HG02973 (cell line): ENCODE measurements around the gene ICAM3.
"Not testable (repeated sequence)": the region's sequence is repeated elsewhere in the genome, so short reads cannot be mapped to it uniquely, and the experiment has no call there.

Source experiments
- ATAC-seq: cut with Tn5 transposase; IDR thresholded peaks from one replicate; pipeline ENCODE4 v1.9.1; 2021; ENCODE audit warnings: moderate library complexity; ENCODE audit not compliant: unreplicated experiment

ICAM3 gene

GRCh38 chr19:10339380-10339960 lies at the start of gene ICAM3:
Gene ICAM3, minus strand, starts transcription at chr19:10339624. Its CDS starts 10 bp downstream, at chr19:10339614.
- no peak for ATAC-seq

DNA sequence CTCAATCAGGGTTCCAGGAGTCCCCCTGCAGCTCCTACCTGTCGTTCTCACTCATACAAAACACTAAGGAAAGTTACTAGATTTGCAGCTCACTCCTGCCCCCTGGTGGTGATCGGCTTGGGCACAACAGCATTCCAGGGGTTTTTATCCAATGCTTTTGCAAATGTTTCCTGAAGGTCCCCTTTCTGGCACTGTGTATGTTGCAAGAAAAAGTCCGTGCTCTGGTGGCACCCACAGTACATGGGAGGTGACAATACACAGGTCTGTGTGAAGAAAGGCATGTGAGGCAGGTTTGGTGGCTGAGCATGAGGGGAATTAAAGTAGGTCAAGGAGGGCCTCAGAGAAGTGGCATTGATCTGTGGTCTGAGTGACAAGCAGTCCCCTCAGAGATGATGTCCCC lies 49.5 kb upstream of the ICAM3 start:
- no peak for ATAC-seq

GRCh38 chr19:10384580-10384979 lies 45.2 kb upstream of the ICAM3 start:
- no peak for ATAC-seq

GRCh38 chr19:10383223-10383499 lies 43.7 kb upstream of the ICAM3 start:
- not testable (repeated sequence) for ATAC-seq

GRCh38 chr19:10380313-10381102 lies 41.1 kb upstream of the ICAM3 start, which contains the start of gene TYK2:
Gene TYK2, minus strand, starts transcription at chr19:10380572. Its CDS starts 2,166 bp downstream, at chr19:10378406.
- peak; percentile 81 for ATAC-seq

- no peak for ATAC-seq
Measured at GRCh38 chr19:10379880-10380312, 40.5 kb upstream of the ICAM3 start.

GRCh38 chr19:10378124-10378523 lies 38.7 kb upstream of the ICAM3 start:
- no peak for ATAC-seq

- not testable (repeated sequence) for ATAC-seq
Measured at GRCh38 chr19:10377140-10377640, 37.8 kb upstream of the ICAM3 start.

GRCh38 chr19:10374931-10375330 lies 35.5 kb upstream of the ICAM3 start:
- no peak for ATAC-seq

GRCh38 chr19:10372690-10373089 lies 33.3 kb upstream of the ICAM3 start:
- ATAC-seq, result no peak

GRCh38 chr19:10368101-10368803 lies 28.8 kb upstream of the ICAM3 start:
- ATAC-seq, result no peak

- ATAC-seq, result not testable (repeated sequence)
Measured at GRCh38 chr19:10366950-10367512, 27.6 kb upstream of the ICAM3 start.

DNA sequence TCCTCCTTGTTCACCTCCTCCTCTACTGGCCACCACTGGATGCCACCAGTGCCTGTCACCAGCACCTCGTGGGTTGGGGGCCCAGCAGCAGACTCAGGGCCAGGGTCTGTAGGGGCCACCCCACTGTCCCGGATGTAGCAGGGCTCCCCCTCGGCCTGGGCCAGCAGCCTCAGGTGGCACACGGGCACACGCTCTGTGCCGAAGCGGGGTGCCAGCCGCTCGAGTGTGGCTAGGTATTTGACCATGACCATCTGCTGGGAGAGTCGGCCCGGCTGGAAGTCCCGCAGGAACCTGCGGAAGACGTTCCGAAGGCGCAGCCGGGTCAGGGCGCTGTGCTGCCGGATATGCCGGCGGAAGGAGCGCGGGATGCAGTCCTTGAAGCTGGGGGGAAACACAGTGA lies 26.1 kb upstream of the ICAM3 start:
- ATAC-seq, result no peak

DNA sequence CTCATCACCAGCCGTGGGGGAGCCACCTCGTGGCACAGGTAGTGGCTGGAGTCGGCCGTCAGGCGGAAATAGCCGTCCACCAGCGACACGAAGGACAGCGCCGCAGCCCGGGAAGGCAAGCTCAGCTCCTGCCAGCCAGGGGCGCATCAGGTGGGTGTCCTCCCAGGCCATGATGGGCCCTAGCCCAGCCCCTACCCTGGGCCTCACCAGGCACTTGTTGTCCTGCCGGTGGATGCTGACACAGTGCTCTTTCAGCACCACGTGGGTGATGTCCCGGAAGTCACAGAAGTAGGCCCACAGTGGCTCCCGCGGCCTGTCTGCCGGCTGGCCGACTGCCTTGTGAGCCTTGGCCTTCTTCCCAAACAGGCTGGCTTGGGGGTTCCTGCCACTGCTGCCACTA lies 25.2 kb upstream of the ICAM3 start:
- no peak for ATAC-seq

GRCh38 chr19:10363789-10364281 lies 24.4 kb upstream of the ICAM3 start:
- no peak for ATAC-seq

- ATAC-seq, result no peak
Measured at GRCh38 chr19:10362259-10362658, 22.8 kb upstream of the ICAM3 start.

DNA sequence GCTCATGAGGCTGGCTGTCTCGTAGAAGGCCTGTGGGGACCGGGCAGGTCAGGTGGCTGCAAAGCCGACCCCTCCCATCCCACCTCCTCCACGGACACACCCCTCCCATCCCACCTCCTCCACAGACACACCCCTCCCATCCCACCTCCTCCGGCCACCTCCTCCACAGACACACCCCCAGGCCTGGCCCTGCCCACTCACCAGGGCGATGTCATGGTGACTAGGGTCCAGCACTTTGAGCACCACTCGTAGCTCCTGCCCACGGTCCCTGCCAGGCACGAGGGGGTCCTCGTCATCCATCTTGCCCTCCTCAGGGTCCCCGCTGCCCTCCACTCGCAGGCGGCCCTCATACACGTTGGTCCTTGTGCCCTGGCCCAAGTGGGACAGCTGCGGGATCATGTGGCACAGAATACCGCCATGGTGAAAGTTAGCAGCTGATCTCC lies 22.2 kb upstream of the ICAM3 start:
- ATAC-seq, result no peak

DNA sequence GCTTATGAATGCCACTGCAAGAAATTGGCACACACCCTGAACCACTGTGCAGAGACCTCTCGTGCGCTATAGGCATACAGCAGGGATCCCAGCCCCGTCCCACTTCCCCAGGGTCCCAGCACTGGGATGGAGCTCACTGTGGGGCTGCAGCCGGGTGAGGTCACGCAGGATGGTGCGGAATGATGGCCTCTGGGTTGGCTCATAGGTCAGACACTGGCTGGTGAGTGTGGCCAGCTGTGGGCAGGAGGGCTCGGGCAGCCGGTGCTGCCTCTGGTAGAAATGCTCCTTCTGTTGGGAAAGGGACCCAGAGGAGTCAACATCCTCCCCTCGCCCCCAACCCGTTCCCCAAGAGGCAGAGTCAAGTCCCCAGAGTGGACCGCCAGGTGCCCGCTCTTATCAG lies 17.0 kb upstream of the ICAM3 start:
- ATAC-seq, result no peak

DNA sequence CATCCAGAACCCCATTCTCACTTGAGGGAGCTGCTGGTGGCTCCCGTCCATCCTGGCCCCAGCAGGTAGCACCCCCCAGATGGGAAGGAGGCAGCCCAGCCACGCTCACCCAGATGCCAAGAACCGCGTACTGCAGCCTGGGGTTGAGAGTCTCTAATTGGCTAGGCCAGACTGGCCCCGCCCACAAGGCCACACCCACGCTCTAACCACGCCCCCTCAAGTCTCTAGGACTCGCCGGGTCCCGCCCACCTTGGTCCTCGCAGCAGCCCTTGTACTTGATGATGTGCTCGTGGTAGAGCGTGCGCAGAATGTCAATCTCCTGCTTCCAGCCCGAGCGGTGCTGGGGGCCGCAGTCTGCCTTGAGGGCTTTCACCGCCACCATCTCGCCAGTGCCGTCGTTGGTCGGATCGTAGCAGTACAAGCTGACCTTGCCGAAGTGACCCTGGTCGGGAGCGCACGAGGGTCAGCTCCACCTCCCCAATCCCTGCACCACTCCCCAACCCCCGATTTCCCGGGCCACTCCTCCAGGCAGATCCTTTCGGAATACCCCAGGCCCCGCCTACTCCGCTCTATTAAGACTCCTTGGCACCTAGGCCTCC lies 14.5 kb upstream of the ICAM3 start:
- no peak for ATAC-seq

GRCh38 chr19:10352764-10353671 lies 13.6 kb upstream of the ICAM3 start:
- no peak for ATAC-seq
